Effector memory CD4-positive, alpha-beta T cell (primary cell): ENCODE measurements around the gene NUDCD3.

Experiments used
- DNase-seq, 3 donors: peaks; one replicate each; pipeline ENCODE4 v3.0.0-alpha.2; 2020
- H3K27ac ChIP-seq: 2 replicates; pipeline ENCODE4 v1.7.0; 2013; ENCODE audit warnings: mild to moderate bottlenecking, low read length, moderate library complexity; ENCODE audit not compliant: insufficient read depth, poor library complexity, severe bottlenecking
- H3K27me3 ChIP-seq: replicated peaks from 2 replicates; pipeline ENCODE4 v1.7.0; 2013; ENCODE audit warnings: mild to moderate bottlenecking, low read length; ENCODE audit not compliant: insufficient read depth, control insufficient read depth, poor library complexity, severe bottlenecking
- H3K36me3 ChIP-seq: 2 replicates; pipeline ENCODE4 v1.7.0; 2013; ENCODE audit warnings: mild to moderate bottlenecking, low read length, moderate library complexity; ENCODE audit not compliant: control insufficient read depth, insufficient read depth
- H3K4me1 ChIP-seq: 2 replicates; pipeline ENCODE4 v1.7.0; 2013; ENCODE audit warnings: low read length, mild to moderate bottlenecking; ENCODE audit not compliant: control insufficient read depth, insufficient read depth, poor library complexity, severe bottlenecking
- H3K4me3 ChIP-seq: 2 replicates; pipeline ENCODE4 v1.7.0; 2013; ENCODE audit warnings: low read length, low read depth, mild to moderate bottlenecking; ENCODE audit not compliant: insufficient read depth, poor library complexity, severe bottlenecking
- H3K9me3 ChIP-seq: 2 replicates; pipeline ENCODE4 v1.7.0; 2013; ENCODE audit warnings: mild to moderate bottlenecking, low read length, moderate library complexity; ENCODE audit not compliant: control insufficient read depth

Gene NUDCD3

DNA sequence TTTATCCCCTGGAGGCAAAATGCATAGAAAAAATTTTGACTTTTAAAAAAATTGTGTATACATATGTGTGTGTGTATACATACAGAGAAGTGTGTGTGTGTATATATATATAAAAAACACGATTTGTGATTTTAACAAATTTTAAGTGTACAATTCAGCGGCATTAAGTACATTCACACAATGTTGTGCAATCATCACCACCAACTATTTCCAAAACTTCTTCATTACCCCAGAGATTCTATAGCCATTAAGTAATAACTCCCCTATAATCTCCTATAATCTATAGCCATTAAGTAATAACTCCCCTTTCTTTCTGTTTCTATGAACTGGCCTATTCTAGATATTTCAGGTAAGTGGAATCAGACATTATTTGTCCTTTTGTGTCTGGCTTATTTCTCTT is 144.4 kb downstream of the NUDCD3 start:
- H3K27ac ChIP-seq = no peak overlapping the region
- H3K36me3 ChIP-seq = no peaks in the 10 kb centered on the region
- no peak overlapping the region for H3K4me3 ChIP-seq
- no peaks in the 10 kb centered on the region for H3K4me1 ChIP-seq
- no peaks in the 10 kb centered on the region for H3K27me3 ChIP-seq
- H3K9me3 ChIP-seq = no peaks in the 10 kb centered on the region
- no peak for DNase-seq

DNA sequence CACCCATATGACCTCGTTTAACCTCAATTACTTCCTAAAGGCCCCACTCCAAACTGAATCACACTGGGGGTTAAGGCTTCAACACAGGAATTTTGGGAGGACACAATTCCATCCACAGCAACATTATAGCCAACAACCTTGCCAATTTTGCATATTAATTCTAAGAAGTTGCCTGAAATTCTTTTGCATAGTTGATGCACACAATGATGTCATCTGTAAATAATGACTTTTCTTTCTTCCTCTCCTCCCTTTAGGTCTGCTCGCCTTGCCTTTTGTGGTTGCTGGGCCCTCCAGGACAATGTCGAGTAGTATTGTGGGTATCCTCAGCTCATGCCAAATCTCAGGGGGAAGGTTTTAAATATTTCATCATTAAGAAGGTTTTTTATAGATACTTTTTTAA is 149.1 kb downstream of the NUDCD3 start:
- Histone ChIP-seq H3K36me3 (no peaks in the 10 kb centered on the region), H3K4me1 (no peaks in the 10 kb centered on the region), H3K4me3 (no peak overlapping the region), H3K27ac (no peak overlapping the region), H3K9me3 (no peaks in the 10 kb centered on the region), H3K27me3 (no peaks in the 10 kb centered on the region)
- no peak for DNase-seq

DNA sequence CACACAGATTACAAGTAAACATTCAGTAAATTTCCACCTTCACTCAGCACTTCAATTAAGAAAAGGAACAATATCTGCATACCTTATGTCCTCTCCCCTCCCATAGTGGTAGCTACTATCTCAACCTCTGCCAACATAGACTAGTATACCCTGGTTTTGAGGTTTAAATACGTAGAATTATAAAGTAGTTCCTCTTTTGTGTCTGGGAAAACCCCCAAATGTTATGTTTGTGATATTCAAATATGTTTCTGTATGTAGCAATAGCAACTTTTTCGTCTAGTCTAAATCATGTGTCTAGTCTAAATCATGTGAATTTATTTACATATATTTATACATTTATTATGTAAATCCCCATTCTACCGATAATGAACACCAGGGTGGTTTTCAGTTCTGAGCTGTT is 151.9 kb downstream of the NUDCD3 start:
- no peaks in the 10 kb centered on the region for H3K4me1 ChIP-seq
- no peak overlapping the region for H3K4me3 ChIP-seq
- no peaks in the 10 kb centered on the region for H3K27me3 ChIP-seq
- H3K36me3 ChIP-seq = no peaks in the 10 kb centered on the region
- DNase-seq = no peak
- H3K27ac ChIP-seq = no peak overlapping the region
- H3K9me3 ChIP-seq = no peaks in the 10 kb centered on the region

DNA sequence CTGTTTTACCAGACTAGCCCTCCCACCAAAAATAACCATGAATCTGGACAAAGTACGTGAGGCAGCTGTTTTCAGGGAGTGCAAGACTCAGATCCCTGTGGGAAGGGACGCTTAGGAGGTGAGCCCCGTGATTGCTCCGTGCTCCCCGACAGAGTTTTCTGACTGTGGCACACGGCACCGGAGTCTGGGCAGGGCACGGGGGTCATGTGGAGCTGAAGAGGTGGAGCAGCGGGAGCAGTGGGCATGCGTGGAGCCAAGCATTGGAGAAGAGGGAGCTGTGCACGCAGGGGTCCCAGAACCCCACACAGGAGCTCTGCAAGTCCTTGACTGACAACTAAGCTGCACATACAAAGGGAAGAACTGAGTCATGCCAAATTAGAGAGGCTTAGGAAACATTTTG is 154.0 kb downstream of the NUDCD3 start:
- no peak for DNase-seq
- H3K9me3 ChIP-seq = no peaks in the 10 kb centered on the region
- H3K4me1 ChIP-seq = no peaks in the 10 kb centered on the region
- no peaks in the 10 kb centered on the region for H3K36me3 ChIP-seq
- no peaks in the 10 kb centered on the region for H3K27me3 ChIP-seq
- no peak overlapping the region for H3K27ac ChIP-seq
- H3K4me3 ChIP-seq = no peak overlapping the region

DNA sequence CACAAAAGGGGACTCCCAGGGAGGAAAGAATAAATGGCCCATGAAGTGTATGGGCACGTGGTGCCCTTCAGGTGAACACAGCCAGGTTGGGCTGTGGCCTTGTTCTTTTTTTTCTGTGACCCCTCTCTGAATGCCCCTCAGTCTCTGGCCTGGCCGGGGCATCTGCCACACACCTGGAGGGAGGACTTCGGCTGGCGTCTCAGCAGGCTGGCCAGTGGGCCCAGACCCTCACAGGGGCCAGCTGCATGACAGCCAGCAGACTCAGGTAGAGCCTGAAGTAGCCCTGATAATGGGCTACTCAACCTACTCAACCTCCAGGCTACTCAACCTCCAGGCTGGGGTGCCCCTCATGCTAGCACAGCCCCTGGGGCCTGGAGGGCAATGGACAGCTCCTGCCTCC is 155.3 kb downstream of the NUDCD3 start:
- no peaks in the 10 kb centered on the region for H3K4me1 ChIP-seq
- H3K9me3 ChIP-seq = no peaks in the 10 kb centered on the region
- H3K27ac ChIP-seq = no peak overlapping the region
- no peaks in the 10 kb centered on the region for H3K36me3 ChIP-seq
- DNase-seq = no peak
- H3K27me3 ChIP-seq = no peaks in the 10 kb centered on the region
- no peak overlapping the region for H3K4me3 ChIP-seq

DNA sequence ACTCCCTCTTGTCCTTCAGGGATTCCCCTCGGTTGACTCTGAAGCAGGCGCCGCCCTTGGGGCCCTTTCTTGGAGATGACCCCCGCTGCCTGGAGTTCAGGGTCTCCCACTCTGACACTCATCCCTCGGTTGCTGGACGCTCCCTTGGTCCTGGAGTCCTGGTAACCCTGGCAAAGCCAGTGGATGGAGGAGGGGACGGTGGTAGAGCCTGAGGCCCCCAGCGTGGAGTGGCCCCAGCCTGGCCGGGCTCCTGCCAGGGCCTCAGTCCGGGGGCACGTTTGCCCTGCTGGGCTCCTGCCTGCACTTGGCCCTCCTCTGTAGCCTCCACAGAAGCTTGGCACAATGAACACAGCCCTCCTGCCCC is 155.7 kb downstream of the NUDCD3 start:
- H3K36me3 ChIP-seq = no peaks in the 10 kb centered on the region
- H3K4me1 ChIP-seq = no peaks in the 10 kb centered on the region
- no peaks in the 10 kb centered on the region for H3K9me3 ChIP-seq
- H3K4me3 ChIP-seq = no peak overlapping the region
- no peak overlapping the region for H3K27ac ChIP-seq
- DNase-seq = no peak
- H3K27me3 ChIP-seq = no peaks in the 10 kb centered on the region

DNA sequence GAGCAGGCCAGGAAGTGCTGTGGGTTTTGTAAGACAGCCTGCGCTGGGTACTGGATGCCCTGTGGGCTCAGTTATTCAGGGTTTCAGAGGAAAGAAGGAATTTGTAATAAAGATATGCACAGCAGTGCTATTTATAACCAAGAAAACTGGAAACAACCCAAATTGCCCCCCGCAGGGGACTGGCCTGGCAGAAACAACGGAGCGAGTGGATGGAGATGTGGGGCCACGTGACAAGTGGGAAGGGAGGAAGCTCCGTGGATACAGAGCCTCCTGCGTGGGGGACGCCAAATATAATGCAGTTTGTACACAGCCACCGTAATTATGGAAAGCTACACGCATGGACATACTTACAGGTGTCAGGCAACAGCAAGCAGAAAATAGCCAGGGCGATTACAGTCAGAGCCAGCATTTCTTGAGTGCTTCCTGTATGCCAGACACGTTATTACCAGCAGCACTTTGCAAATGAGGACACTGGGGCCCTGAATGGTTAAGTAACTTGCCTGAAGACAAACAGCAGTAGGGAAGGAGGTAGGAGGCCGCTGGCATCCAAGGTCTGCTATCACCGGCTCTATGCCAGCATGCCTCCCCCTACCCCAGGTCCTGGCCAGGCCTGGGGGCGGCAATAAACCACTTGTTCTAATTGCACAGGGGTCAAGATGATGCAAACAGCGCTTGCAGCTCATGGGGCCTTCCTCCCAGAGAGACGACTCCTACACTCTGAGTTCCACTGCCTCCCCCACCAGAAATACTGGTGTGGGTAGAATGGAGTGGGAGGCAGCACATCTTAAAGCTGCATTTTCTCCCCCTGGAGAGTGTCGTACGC is 156.3 kb downstream of the NUDCD3 start:
- no peaks in the 10 kb centered on the region for H3K4me1 ChIP-seq
- no peaks in the 10 kb centered on the region for H3K36me3 ChIP-seq
- no peak for DNase-seq
- H3K9me3 ChIP-seq = no peaks in the 10 kb centered on the region
- H3K27ac ChIP-seq = no peak overlapping the region
- no peak overlapping the region for H3K4me3 ChIP-seq
- H3K27me3 ChIP-seq = no peaks in the 10 kb centered on the region

DNA sequence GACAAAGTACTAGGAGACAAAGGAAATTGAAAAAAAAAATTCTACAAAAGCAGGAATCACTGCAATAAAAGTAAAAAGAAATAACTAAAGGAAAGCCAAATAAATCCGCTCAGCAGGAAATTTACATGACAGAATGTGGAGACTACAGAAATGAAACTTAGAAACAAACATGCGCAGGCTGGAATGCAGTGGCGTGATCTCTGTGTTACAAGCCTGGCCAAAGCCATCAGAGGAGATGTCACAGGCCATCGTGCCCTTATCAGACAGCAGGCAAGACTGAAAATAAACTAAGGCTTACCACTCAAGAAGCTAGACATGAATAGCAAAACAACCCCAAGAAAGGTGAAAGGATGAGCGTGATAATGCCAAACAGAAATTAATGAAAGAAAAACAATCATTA is 158.8 kb downstream of the NUDCD3 start:
- no peaks in the 10 kb centered on the region for H3K4me1 ChIP-seq
- H3K27ac ChIP-seq = no peak overlapping the region
- no peak overlapping the region for H3K4me3 ChIP-seq
- DNase-seq = no peak
- H3K27me3 ChIP-seq = peaks cover 1% of the 10 kb centered on the region
- no peaks in the 10 kb centered on the region for H3K36me3 ChIP-seq
- H3K9me3 ChIP-seq = no peaks in the 10 kb centered on the region

DNA sequence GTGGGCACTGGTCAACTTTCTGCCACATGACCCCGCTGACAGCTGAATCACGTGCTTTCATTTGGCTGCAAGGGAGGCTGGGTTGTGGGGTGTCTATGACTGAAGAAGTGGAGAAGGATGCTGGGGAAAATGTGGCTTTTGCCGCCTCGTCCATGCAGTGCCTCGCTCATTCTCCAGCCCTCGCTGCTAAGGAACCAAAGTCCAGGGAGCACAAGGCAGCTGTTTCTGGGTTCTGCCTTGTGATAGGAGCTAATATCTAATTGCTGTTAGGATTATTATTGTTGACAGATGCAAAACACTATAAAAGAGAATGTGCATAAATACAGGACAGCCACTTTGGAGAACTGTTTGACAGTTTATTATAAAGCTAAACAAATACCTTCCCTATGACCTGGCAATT is 160.1 kb downstream of the NUDCD3 start:
- H3K27ac ChIP-seq = no peak overlapping the region
- no peak for DNase-seq
- H3K27me3 ChIP-seq = peaks cover 11% of the 10 kb centered on the region
- H3K4me1 ChIP-seq = no peaks in the 10 kb centered on the region
- no peak overlapping the region for H3K4me3 ChIP-seq
- no peaks in the 10 kb centered on the region for H3K9me3 ChIP-seq
- no peaks in the 10 kb centered on the region for H3K36me3 ChIP-seq

DNA sequence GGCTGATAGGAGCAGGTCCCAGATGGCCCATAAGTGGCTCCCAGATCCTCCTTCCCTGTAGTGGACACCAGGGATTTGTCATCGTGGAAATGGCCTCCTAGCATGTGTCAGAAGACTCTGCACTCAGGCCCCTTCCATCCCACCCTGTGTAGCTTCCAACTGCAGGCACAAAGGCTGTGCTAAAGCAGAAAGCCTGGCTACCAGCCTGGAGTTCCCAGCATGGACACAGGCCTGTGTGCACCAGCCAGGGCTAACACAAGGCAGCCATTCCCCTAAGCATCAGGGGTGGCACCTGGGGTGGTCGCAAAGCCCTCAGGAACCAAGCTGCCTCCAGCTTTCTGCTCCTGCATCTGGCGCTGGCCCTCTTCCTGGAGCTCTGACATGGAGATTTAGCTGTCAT is 160.6 kb downstream of the NUDCD3 start:
- Histone ChIP-seq H3K27ac (no peak overlapping the region), H3K36me3 (no peaks in the 10 kb centered on the region), H3K4me3 (no peak overlapping the region), H3K4me1 (no peaks in the 10 kb centered on the region), H3K9me3 (no peaks in the 10 kb centered on the region), H3K27me3 (peaks cover 11% of the 10 kb centered on the region)
- DNase-seq = no peak
